UCSD-AML1 (cell line): ENCODE data around the gene IQSEC1.
A peak's percentile ranks its signal among the peaks of the same experiment; 100 is the strongest.

Experiments
- DNase-seq: peaks from one replicate; lab custom pipeline; 2025; ENCODE audit not compliant: unreplicated experiment; lab: John Stamatoyannopoulos, UW

The IQSEC1 gene

DNA sequence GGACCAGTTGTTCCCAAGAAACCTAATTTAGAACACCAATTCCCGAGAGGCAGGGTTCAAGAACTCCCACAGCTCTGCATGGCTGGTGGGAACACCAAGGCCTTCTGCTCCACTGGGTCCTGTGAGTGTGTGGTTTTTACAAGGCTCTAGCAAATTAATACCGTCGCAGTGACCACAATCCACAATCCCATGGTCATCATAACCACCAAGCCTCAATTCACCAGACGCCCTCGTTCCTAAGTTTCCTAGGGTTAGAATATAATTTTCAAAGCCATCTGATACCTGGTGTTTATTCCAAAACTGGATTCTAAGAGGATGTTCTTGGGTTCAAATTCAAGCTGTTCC lies 116.9 kb downstream of the IQSEC1 start:
- no peak for DNase-seq

DNA sequence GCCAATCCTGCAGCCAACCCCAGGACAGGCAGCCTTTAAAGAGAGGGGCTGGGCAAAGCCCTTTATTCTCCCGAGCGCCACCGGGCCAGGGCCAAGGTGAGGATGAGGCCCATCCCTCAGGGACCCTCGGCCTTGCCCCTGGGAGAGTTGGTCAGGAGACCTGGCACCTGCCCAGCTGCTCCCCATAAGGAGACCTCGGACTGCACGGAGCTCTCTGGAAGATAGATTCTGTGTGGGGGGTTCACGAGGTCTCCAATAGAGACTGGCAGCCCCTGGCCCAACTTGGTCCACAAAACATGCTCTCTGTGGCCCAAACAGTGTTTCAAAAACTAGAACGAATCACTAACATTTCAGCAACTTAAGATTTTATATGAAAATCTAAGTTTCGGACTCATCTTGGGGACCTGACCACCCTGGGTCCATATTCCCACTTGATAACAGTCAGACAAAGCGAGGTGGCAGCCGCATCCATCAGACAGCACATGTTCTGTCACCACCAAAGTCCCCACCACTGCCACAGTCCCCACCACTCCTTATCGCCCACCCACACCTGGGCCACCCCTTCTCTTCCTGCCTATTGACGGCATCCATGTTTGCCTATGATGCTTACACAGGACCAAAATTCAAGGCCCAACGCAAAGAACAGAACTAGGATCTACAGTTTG lies 117.4 kb downstream of the IQSEC1 start:
- DNase-seq = no peak

DNA sequence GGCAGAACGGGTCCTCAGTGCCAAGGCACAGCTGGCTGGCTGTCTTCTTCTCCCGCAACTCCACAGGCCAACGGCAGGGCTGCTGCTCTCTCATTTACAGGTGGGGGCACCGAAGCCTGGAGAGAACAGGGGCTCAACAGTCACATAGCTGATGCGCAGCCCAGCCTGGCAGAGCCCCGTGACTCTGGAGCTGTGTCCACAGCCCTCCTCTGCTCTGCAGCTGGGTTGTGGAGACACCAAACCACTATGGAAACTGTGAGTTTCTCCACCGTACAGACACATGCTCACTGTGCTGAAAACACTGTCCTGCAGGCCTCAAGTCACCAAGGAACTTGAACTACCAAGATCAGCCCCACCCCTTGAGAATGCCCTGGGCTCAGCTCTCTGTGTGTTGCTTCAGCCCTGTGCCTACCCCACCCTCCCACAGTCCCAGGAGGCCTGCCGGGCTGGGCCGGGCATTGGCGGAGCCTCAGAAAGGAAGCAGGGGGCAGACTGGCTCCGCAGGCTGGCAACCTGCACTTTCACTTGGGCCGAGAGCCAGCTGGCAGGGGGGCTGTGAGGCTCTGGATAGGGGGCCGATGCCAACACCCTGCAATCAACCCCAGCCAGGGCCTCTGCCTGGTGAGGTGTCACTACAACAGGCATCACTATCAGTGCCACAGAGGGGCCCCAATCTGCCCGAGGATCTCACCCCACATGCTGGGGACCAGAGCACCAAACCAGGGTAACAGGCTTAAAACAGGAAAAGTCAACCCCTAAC lies 118.2 kb downstream of the IQSEC1 start:
- DNase-seq = peak; percentile 35

DNA sequence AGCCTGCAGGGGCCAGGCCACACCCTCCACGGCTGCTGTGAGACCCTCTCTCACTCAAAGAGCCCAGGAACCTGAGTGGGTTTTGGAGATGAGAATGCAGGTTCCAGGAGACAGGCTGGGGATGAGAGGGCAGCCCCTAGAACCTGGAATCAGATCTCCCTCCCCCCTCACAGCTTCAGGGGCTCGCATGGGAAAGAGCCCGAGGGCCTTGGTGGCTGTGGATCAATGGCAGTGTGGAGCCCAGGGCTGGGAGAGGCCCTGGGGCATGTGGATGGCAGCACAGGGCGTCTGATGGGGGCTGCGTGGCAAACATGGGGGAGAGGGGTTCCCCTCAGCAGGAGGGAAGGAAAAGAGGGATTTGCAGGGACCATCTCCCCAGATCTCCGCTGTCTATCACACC lies 119.0 kb downstream of the IQSEC1 start:
- DNase-seq = no peak

DNA sequence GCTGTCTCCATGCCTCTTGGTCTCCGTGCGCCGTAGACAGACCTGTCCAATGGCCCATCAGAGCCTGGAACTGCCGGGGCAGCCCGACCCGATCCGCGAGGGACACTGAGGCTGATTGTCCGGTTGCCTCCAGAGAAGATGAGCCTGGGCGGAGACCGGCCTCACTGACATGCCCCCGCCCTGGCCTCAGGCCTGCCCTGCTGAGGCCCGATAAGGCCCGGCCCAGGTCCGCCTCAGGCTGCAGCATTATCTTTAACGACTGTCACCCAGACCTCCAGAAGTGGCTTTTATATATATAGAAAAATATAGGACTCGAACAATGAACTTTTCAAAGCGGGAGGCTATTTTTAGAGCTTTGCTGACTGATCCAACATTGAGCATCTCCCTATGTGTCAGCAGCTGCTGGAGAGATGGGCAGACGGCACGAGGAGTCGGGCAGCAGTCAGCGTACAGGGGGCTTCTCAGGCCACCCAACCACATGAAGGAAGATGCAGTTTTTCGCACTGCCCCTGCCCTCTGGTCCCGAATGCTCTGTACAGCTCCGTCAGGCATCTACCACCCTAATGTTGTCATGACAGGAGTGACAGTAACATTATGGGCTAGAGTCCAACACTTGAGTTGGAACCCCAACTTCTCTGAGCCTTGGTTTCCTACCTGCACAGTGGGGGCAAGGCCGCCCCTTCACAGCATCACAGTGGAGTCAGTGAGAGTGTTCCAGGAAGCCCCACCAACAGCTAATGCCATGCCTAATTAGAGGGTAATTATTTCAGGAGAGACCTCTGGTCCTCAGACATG lies 119.8 kb downstream of the IQSEC1 start:
- no peak for DNase-seq

DNA sequence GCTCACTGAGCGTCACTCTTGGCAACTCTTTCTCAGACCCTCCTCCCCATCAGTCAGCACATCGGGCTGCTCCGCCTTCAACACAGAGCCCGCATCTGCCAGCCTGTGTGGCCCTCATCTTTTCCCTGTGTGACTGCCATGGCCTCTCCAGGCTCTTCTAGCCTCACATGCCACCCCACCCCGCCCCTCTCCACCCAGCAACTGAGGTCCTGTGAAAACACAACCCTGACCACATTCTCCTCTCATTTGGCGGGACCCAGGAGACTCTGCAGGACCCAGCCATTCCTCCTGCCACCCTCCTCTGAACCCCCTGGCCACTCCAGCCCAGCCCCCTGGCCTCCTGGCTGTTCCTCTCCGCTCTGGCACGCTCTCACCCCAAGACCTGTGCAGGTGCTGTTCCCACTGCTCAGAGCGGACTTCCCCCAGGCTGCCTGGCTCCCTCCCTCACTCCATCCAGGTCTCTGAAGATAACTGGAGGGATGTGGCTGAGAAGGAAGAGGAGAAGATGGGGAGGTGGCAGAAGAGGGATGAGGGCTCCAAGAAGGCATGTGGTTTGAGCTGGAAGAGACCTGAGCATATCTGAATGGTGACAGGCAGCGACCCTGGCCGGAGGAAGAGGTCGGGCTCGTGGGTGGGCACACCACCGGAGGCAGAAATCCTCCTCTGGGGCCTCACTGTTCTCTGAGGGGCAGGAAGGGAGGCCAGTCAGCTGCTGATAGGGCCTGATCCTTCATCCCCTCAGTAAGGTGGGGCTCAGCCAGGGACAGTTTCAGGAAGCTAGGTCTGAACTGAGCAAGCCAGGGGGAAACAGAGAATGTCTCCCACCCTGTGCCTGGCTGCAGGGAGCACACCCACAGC lies 120.7 kb downstream of the IQSEC1 start:
- DNase-seq = no peak

DNA sequence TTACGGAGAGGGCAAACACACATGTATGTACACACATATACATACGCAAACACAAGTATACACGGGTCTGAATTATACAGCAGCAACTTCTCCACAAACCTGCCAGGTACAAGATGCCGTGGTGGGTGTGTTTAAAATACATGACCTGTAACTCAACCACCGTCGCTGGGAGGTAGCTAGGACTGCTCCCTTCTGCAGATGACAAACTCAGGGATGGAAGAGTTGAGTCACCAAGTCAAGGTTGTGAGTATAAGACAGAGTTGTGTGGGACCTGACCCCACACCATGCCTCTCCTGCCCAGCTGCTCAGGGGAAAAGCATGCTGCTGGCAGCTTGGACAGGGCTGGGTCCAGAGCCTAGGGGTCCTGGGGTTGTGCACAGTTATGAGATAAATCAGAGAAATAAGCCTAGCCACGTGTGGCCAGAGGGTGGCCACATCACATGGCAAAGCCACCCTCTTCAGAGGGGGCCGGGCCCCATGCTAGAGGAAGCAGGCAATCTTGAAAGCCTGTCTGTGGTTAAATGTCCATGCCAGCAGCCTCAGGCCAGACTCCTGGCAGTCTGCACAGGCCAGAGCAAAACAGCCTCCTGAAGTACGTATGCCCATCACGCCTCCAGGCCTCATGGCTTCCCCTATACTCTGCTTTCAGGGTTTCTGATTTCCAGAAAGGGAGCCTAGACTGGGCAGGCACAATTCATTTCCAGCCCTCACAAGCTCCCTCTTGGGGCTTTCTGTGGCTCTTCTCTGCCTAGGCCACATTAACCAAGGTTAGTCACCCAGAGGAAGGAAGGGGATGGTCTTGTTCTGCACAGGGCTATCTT lies 124.1 kb downstream of the IQSEC1 start:
- peak; percentile 54 for DNase-seq

DNA sequence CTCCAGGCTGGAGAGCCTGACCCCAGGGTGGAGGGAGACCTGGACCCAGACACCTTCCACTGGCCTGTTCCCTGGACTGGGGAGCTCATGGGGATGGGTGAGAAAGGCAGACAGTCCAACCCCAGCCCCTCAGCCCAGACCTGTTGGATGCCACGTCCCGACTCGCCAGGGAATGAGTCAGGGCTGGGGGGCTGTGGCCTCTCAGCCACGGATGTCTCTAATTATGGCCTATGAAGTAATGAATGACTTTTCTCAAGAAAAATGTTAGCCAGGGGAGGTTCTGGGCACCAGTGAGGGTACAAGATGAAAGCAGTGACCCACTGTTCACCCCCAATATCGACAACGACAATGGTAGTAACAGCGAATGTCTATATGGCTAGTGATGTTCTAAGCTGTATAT lies 124.9 kb downstream of the IQSEC1 start:
- DNase-seq = no peak

DNA sequence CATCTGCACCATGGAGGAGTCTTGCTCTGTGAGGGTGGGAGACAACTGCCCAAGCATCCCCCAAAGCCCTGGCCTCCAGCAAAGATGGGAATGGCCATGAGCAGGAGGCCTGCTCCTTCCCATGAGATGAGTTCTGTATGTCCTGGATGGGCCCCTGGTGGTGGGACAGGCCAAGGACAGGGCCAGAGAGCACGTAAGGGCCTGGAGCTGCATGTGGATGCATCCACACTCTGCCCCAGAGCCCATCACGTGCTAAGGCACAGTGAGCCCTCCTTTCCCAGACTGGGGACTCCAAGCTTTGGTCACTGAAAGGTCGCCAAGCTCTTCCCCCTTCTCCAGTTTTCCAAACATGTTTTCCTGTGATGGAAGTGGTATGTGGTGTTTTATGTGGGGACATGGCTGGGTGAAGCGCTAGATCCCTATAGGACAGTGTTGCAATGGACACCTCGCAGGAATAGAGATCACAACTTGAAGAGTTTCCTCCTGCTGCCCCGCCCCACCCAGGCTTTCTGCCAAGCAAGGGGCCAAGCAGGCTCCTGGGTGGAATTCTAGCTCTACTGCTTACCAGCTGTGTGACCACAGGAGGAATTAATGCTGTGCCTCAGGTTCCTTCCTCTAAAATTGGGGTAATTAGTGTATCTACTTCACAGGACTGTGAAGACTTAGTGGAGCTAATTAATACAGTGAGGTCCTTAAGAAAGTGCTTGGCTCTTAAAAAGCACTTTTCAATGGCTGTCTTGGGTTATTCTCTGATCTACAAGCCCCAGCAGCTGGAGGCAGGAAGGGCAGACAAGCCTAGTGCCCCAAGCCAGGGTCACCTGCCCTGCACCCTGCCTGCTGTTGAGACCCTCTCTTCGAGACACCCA lies 125.5 kb downstream of the IQSEC1 start:
- peak; percentile 32 for DNase-seq

DNA sequence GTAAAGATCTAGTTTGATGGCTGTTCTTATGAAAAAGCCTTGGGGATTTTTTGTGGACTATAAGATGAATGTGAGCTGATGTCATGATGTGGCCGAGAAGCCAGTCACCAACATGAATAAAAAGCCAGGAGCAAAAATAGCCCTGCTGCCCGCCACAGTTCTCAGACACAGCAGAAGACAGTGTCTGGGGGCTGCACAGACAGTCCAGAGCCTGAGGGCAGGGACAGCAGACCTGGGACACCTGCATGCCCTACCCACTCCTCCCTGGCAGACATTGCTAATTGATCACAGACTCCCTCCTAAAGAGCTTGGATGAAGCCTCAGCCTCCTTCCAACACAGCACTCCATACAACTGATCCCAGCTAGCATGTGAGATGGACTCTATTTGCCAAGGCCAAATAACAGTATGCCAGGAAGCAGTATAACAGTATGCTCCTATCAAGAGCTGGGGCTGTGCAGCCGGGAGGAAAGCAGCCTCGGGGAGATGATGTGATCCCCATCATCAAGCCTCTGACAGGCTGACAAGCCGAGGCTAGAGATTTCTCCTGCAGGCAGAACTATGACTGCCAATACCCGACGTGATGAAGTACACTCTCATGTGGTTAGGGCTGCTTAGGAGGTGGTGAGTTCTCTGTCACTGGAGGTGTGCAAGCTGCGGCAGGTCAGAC lies 126.4 kb downstream of the IQSEC1 start:
- DNase-seq = no peak

DNA sequence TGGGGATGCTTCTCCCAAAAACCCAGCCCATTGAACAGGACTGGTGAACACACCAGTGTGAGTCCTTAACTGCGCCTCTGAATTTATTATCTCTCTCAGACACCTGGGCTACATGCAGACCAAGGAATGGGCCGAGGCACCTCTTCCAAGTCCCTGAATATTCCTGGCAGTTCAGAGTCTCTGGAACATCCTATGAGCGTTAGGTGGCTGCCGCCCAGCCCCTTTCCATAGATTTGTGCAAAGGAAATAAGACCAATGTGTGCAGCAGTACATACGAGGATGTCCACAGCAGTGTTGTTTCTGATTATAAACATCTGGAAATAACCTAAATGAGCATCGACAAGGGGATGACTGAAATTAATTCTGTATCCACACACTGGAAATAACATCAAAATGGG lies 127.0 kb downstream of the IQSEC1 start:
- DNase-seq = no peak

DNA sequence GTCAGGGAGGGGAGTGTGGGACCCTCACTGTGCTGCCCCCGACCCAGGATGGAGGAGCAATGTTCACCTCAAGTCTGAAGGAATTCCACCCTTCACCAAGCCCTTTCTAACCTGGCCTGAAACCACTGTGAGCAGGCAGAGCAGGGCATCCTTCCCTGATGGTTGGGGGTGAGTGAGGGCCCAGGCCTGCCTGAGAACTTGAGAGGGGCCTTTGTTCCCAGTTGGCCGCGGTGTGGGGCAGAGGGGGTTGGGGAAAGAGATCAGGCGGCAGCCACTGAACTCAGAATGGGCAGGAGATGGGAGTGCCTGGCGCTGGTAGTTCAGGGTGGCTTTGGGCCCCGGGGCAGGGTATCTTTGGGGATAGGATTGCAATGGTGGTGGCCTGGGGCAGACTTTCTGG lies 128.4 kb downstream of the IQSEC1 start:
- DNase-seq = no peak

DNA sequence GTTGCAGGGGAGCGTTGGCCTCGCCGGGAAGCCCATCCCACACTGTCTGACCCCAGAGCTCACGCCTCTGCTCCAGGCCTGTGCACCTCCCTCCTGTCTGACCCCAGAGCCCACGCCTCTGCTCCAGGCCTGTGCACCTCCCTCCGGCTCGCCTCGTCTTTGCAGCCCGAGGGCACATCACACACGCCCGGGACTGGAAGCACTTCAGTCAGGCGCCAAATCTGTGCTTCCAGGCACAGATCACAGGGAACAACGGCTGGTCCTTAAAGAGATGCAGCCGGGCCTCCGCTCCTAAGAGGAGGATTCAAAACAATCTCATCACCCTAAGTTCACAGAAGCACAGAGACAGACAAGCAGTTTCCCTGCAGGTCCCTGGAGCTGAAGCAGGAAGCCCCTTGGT lies 128.8 kb downstream of the IQSEC1 start:
- DNase-seq = no peak

DNA sequence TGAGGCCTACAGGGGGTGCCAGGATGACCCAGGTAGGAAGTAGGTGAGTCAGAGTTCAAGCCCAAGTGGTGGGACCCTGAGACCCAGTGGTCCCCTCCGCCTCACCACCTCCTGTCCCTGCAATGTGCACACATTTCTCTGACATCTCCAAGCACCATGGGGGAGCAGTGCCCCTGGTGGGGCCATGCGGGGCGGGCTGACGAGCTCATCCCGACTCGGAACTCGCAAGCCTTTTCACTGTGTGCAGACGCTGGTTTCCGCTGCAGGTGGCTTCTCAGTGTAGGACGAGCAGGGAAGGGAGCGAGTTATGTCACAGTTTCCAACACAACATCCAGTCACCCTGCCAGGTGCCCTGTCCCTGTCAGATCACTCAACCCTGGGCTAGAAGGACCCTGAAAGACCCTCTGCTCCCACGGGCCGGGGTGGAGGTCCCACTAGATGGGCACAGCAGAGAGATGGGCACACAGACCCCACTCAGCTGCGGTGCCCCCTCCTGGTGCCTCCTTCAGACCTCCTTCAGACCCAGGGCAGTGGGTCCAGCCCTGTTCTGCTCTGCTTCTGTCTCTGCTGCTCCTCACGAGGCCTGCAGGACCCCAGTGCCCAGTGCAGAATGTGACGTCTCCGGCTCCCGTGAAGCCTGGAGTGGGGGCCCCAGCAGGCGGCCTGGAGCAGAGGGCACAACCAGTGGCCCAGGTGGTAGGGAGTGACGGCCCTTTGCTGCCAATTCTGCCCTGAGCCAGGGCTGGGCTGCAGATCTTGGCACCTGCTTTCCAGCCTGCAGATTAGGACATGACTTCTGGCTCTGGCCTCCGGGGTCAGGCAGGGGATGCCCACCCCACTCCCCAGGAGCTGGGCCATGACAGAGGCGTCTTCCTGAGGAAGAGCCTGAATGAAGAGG lies 129.9 kb downstream of the IQSEC1 start:
- no peak for DNase-seq

DNA sequence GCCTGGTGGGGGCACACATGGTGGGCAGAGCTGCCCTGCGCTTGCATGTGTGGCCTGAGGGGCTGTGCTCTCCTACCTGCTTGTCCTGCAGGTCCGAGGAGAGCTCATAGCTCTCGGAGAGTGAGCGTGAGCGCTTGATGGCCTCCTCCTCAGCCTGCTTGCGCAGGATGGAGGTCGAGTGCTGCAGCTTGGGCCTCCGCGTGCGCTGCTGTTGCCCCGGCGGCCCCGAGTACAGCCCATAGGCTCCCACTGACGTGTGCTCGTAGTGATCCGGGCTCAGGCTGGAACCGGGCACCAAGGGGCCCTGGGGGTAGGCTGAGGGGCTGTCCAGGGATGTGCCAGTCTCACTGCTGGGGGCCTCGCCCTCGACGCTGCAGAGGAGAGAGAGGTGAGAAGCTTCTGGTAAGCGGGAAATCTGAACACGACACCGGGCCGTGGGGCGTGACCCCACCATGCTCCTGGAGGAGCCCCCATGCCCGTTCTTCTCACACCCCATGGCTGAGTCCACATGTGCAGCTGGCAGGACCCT lies 131.7 kb downstream of the IQSEC1 start:
- no peak for DNase-seq

DNA sequence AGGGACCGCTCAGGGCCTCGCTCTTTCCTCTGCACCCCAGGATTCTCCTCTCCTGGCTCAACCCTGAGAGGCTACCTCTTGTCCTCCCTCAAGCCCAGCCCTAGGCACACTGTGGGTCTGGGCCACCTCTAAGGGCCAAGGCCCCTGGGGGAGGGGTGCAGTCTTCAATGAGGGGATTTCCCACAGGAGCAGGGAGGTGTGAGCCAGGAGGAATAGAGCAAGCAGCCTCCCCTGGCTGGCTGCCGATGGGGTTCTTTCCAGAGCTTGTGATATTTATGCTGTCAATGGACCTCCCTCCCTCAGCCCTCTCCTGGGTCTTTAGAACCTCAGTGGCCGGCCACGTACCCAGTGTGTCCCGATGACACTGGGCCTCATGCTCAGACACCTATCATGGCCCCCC lies 132.4 kb downstream of the IQSEC1 start:
- no peak for DNase-seq

DNA sequence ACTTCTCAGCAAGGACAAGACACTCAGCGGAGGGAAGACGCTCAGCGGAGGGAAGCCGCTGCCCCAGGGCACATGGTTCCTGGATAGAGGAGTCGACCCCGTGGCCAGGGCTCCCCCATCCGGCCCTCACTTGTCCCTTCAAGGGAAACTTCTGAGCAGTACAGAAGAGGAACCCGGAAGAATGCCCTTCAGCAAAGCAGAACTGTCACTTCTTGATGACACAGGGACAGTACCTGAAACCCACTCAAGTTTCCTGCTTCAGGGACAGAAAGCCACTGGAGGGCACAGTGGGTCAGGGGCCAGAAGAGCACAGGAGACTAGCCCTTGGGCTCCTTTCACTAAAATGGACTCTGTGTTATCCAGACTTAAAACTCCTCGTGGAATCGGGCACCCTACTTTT lies 134.1 kb downstream of the IQSEC1 start:
- DNase-seq = no peak
